Activated B cell treated with CpG ODN at 0.5 μM for 24 hours (primary cell): Measurements from ENCODE around the gene MSI2. TPM values are rescaled to one million over a fixed set of nuclear protein-coding genes. Genes with fewer than 3 reads are reported as not detected.

Source experiments
- ATAC-seq: fragments of 200-7000 bp; cut with Tn5 transposase; one replicate; pipeline ENCODE4 v1.10.0; 2021; ENCODE audit warnings: low read depth, mild to moderate bottlenecking, moderate library complexity
- CTCF ChIA-PET: fragments of 350-600 bp; sonication (Branson Sonifier 250); formaldehyde crosslinking; loops from one replicate; lab custom pipeline; 2021; ENCODE audit warnings: antibody characterized with exemption; lab: Charles Lee
- POLR2A ChIA-PET: fragments of 350-600 bp; sonication (Branson Sonifier 250); formaldehyde crosslinking; loops from one replicate; lab custom pipeline; 2021; ENCODE audit warnings: antibody characterized with exemption; lab: Charles Lee
- DNase-seq: peaks from one replicate; pipeline ENCODE4 v3.0.0; 2022
- H3K27ac Mint-ChIP-seq: one replicate; pipeline ENCODE4 v1.8.0; 2020; ENCODE audit warnings: mixed read lengths
- H3K27me3 Mint-ChIP-seq: one replicate; pipeline ENCODE4 v1.8.0; 2021; ENCODE audit warnings: mixed read lengths
- H3K36me3 Mint-ChIP-seq: one replicate; pipeline ENCODE4 v1.8.0; 2021; ENCODE audit warnings: low read depth, mixed read lengths
- H3K4me1 Mint-ChIP-seq: one replicate; pipeline ENCODE4 v1.8.0; 2021; ENCODE audit warnings: mixed read lengths
- H3K4me3 Mint-ChIP-seq: one replicate; pipeline ENCODE4 v1.8.0; 2020; ENCODE audit warnings: mild to moderate bottlenecking, mixed read lengths
- H3K9me3 Mint-ChIP-seq: one replicate; pipeline ENCODE4 v1.8.0; 2020; ENCODE audit warnings: mixed read lengths
- intact Hi-C: fragments of 100-400 bp; cut with micrococcal nuclease; formaldehyde crosslinking; loops from one replicate; pipeline ENCODE4 v1.15.1; 2024
- total RNA-seq: library from RNA; stranded (reverse); gene quantifications from 2 replicates; pipeline ENCODE4 v1.2.3, GENCODE V29; 2022
- TF ChIP-seq, protein P1 (sequence below): fragments of 200-600 bp; IDR thresholded peaks from one replicate; pipeline ENCODE4 v1.8.0; 2022; ENCODE audit warnings: antibody characterized with exemption, mild to moderate bottlenecking

Gene MSI2
- total RNA-seq, 1 donor from 2014 or later = 102 TPM

DNA sequence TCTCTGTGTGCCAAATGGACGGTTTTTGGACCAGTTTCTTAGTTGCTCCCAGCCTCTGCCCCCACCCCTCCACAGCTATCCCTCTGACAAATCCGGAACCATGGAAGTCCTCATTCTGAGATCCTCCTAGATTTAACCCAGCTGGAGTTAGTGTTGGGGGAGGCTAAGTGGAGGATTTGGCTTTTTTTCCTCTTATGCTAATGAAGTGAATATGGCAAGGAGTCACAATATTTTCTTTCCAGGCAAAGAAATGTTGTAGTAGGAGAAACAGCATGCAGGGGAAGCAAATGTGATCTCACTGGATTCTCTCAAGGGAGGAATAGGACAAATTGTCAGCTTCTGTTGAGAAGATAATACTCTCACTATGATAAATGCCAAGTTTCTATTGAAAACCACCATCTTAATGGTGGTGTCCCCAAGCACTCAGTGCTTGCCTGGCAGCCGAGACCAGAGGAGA lies 159.5 kb downstream of the MSI2 start:
- Mint-ChIP-seq H3K4me3 (no peak overlapping the region), H3K4me1 (peaks cover 6% of the 10 kb centered on the region), H3K27ac (no peak overlapping the region), H3K36me3 (peaks cover 6% of the 10 kb centered on the region), H3K9me3 (peaks cover 3% of the 10 kb centered on the region), H3K27me3 (no peaks in the 10 kb centered on the region)
- no peak for ATAC-seq
- CTCF ChIA-PET = no interaction called here
- TF ChIP-seq, protein P1, sequence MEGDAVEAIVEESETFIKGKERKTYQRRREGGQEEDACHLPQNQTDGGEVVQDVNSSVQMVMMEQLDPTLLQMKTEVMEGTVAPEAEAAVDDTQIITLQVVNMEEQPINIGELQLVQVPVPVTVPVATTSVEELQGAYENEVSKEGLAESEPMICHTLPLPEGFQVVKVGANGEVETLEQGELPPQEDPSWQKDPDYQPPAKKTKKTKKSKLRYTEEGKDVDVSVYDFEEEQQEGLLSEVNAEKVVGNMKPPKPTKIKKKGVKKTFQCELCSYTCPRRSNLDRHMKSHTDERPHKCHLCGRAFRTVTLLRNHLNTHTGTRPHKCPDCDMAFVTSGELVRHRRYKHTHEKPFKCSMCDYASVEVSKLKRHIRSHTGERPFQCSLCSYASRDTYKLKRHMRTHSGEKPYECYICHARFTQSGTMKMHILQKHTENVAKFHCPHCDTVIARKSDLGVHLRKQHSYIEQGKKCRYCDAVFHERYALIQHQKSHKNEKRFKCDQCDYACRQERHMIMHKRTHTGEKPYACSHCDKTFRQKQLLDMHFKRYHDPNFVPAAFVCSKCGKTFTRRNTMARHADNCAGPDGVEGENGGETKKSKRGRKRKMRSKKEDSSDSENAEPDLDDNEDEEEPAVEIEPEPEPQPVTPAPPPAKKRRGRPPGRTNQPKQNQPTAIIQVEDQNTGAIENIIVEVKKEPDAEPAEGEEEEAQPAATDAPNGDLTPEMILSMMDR = no peak
- DNase-seq = no peak
- POLR2A ChIA-PET = no interaction called here
- intact Hi-C loops = no loop called here

DNA sequence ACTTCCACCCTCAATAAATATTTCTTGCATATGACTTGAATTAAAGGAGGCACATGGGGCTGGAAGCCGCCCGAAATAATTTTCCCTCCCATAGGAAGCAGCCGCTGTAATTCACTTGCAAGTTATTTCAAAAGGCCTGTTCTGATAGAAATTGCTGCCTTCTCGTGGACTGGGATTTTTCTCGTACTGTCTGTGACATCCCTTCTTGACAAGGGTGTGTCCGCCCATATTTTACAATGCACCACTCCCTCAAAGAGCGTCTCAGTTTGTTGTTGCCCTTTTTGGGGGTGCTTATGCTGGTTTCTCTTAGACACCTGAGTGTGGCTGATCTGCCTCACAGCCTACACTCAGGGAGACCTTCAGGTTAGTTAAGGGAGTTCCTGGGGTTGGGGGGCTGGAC lies 160.0 kb downstream of the MSI2 start:
- DNase-seq (no peak), ATAC-seq (no peak)
- Mint-ChIP-seq H3K9me3 (peaks cover 3% of the 10 kb centered on the region), H3K27ac (no peak overlapping the region), H3K4me1 (peaks cover 6% of the 10 kb centered on the region), H3K27me3 (no peaks in the 10 kb centered on the region), H3K36me3 (peaks cover 7% of the 10 kb centered on the region), H3K4me3 (no peak overlapping the region)
- POLR2A ChIA-PET = no interaction called here
- TF ChIP-seq, protein P1 = no peak
- CTCF ChIA-PET = no interaction called here
- intact Hi-C loops = no loop called here

DNA sequence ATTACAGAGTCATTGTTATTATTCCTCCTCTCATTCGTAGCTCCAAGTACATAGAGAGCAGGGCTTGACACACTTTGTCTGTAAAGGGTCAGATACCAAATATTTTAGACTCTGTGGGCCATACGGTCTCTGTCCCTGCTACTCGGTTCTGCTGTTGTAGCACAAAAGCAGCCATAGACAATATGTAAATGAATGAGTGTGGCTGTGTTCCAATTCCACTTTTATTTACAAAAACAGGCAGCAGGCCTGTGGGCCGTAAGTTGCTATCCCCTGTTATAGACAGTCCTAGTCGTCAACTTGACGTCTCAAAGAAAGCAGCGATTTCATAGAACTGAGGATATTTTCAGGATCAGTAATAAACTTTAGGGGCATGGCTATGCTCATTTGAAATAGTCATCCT lies 161.6 kb downstream of the MSI2 start:
- no peak for DNase-seq
- Mint-ChIP-seq H3K27ac (no peak overlapping the region), H3K4me3 (no peak overlapping the region), H3K27me3 (no peaks in the 10 kb centered on the region), H3K4me1 (peaks cover 17% of the 10 kb centered on the region), H3K9me3 (peaks cover 3% of the 10 kb centered on the region), H3K36me3 (peaks cover 7% of the 10 kb centered on the region)
- intact Hi-C loops = no loop called here
- no peak for ATAC-seq
- ChIA-PET POLR2A (interaction anchor here (0.9 kb wide), 1 partner anchor 37 kb away, joined by 3 read pairs; no protein-coding TSS in a partner anchor), CTCF (interaction anchor here (1.3 to 1.5 kb wide), 2 partner anchors 79 to 254 kb away, joined by 3 to 5 read pairs; no protein-coding TSS in a partner anchor)
- TF ChIP-seq, protein P1 = no peak

DNA sequence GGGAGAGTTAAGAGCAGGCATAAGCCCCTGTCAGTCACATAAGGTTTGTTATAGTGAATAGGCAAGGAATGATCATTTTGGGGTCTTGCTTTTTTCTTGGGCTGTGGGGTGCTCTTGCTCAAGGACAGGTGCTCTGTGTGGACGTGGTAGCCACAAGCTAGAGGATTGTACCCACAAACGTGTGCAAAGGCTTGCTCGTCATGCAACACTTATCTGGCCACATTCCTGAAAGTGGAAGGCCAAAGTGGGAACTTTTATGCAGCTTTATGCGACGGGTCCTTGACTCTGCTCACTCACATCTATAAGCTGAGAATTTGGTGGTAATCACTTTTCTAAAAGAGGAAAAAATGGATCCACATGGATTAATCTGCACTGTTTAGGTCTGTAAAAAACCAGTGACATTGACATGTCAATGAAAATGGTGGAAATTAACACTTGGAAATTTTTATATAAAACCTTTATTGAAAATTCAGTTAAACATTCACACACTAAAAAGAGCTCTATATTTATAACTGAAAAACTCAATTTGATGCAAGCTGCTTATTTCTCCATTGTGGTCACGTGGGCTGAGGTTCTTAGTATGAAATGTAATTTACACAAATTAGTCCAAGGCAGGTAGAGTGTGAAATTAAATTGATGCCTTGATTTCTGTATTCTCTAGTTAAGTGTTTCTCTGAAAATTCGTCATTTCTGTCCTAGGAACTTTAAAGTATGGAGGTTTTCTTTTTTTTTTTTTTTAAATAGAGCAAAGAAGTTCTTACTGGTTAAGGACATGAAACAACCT lies 162.3 kb downstream of the MSI2 start:
- ChIA-PET CTCF (interaction anchor here (1.3 to 1.5 kb wide), 2 partner anchors 80 to 253 kb away, joined by 3 to 5 read pairs; no protein-coding TSS in a partner anchor), POLR2A (interaction anchor here (0.9 kb wide), 1 partner anchor 36 kb away, joined by 3 read pairs; no protein-coding TSS in a partner anchor)
- DNase-seq (no peak), ATAC-seq (no peak)
- Mint-ChIP-seq H3K36me3 (peaks cover 7% of the 10 kb centered on the region), H3K4me1 (peaks cover 24% of the 10 kb centered on the region), H3K27ac (no peak overlapping the region), H3K4me3 (no peak overlapping the region), H3K9me3 (peaks cover 3% of the 10 kb centered on the region), H3K27me3 (no peaks in the 10 kb centered on the region)
- intact Hi-C loops = no loop called here
- TF ChIP-seq, protein P1 = no peak

DNA sequence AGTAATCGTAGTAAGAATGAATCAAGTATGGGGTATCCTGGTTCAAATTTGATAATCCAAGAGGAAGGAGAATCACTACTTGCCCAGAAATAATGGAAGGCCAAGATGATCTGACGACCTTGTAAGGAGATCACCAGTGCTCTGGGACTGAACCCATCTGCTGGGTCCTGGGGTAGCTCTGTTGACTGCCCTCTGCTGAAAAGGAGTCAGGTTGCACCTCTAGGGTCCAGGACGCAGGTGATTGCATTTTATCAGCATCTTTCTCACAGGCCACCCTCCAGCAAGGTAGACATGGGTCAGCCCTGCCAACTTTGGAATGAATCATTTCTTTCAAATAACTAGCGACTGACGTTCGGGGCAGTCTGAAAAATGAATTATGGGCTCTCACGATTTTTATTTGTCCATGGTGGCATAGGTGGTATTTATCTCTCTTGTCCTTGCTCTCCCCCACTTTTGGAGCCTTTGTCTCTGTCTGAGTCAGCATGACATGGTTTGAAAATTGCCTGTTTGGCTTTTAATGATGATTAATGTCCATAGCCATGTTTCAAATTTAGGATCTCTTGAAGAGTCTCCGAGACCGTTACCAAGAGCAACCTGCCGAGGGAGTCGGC lies 163.7 kb downstream of the MSI2 start:
- Mint-ChIP-seq H3K27me3 (no peaks in the 10 kb centered on the region), H3K27ac (no peak overlapping the region), H3K36me3 (peaks cover 7% of the 10 kb centered on the region), H3K4me3 (no peak overlapping the region), H3K4me1 (peaks cover 36% of the 10 kb centered on the region), H3K9me3 (peaks cover 3% of the 10 kb centered on the region)
- intact Hi-C loops = no loop called here
- POLR2A ChIA-PET = interaction anchor here (1.0 kb wide), 1 partner anchor 12 kb away, joined by 3 read pairs; no protein-coding TSS in a partner anchor
- ATAC-seq (no peak), DNase-seq (no peak)
- TF ChIP-seq, protein P1 = no peak
- CTCF ChIA-PET = no interaction called here
